IPS DF 4.7 (cell line): ENCODE data around the gene MAN1C1.
"Not testable (repeated sequence)": the region's sequence is repeated elsewhere in the genome, so short reads cannot be mapped to it uniquely, and the experiment has no call there.

Experiments
- DNase-seq: peaks from one replicate; pipeline ENCODE4 v3.0.0-alpha.2; 2013; ENCODE audit warnings: low spot score; ENCODE audit errors: extremely low read depth

Gene MAN1C1

DNA sequence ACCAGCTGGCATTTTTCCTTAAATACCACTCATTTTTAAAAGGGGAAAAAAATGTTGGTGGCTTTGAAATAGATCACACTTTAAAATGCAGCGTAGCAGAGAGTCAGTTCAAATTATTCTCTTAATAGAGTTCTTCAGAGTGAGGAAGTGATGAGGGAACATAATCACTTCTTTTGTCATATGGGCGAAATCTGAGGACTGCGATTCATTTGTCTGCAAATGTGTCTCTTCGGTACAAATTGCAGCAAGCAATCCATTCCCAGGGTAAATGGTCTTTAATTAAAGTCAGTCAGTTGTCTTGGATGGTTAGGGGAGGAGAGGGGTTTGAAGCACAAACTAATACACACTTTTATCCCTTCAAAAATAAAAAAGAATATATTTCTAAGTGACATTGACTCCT, 97.4 kb downstream of the MAN1C1 start:
- no peak for DNase-seq

GRCh38 chr1:25714372-25714931, 97.9 kb downstream of the MAN1C1 start:
- DNase-seq = no peak

GRCh38 chr1:25715888-25716287, 99.3 kb downstream of the MAN1C1 start:
- DNase-seq = no peak

DNA sequence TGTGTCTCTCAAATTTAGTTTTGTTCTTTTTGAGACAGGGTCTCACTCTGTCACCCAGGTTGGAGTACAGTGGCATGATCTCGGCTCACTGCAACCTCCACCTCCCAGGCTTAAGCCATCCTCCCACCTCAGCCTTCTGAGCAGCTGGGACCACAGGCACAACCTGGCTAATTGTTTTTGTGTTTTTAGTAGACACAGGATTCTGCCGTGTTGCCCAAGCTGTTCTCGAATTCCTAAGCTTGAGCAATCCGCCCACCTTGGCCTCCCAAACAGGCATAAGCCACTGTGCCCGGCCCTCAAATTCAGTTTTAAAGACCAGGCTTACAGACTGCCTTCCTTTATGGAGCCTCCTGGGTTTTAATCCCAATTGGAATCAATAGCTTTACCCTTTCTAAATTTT, 99.7 kb downstream of the MAN1C1 start:
- DNase-seq = no peak

- no peak for DNase-seq
Measured at GRCh38 chr1:25718732-25719131, 102.1 kb downstream of the MAN1C1 start.

- DNase-seq = no peak
Measured at GRCh38 chr1:25720624-25721023, 104.0 kb downstream of the MAN1C1 start.

- DNase-seq = no peak
Measured at GRCh38 chr1:25723250-25723880, 106.8 kb downstream of the MAN1C1 start.

DNA sequence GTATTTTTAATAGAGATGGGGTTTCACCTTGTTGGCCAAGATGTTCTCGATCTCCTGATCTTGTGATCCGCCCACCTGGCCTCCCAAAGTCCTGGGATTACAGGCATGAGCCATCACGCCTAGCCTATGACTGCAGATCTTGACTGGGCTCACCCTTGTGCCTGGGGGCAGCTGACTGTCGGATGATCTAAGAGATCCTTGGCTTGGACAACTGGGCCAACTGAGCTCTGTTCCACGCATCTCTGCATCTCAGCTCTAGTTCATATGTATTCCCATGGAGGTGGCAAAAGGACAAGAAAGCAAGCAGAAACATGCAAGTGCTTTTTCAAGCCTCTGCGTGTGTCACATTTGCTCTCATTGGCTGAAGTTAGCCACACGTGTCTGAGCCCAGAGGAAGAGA, 107.6 kb downstream of the MAN1C1 start:
- no peak for DNase-seq

- DNase-seq = no peak
Measured at GRCh38 chr1:25724966-25725365, 108.4 kb downstream of the MAN1C1 start.

DNA sequence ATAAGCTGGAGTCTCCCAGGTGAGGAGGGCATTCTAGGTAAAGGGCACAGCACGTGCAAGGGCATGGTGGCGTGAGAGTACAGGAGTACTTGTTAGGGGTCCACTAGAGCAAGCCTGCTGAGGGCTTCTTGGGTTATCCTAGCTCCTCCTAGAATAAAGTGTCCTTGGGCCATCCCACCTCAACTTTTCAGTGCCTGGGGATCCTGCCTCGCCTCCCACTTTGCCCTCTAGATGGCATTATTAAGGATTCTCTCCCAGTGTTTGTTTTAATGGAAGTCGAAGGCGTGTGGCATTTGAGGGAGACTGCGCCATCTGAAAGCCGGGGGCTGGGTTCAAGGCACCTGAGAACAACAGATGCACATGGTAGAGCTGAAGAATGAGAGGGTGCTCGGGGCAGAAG, 108.9 kb downstream of the MAN1C1 start:
- no peak for DNase-seq

DNA sequence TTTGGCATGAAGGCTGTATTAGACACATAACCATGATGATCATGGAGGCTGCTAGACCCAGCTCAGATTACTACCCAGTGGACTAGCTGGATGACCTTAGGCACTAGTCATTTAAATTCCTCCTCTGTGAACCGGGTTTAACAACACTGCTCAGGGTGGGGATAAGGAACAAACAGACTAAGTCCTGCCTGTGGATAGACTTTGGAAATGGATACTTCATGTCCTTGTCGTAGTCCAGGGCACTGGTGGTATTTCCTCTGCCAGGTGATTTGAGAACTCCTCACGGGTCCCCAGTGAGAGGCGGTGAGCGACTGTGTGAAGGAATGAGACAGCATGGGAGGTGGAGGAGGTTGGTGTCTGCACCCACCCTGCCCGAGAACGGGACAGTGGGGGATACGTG, 110.5 kb downstream of the MAN1C1 start:
- DNase-seq = no peak

- no peak for DNase-seq
Measured at GRCh38 chr1:25727635-25728286, 111.2 kb downstream of the MAN1C1 start.

- no peak for DNase-seq
Measured at GRCh38 chr1:25728301-25728935, 111.8 kb downstream of the MAN1C1 start.

DNA sequence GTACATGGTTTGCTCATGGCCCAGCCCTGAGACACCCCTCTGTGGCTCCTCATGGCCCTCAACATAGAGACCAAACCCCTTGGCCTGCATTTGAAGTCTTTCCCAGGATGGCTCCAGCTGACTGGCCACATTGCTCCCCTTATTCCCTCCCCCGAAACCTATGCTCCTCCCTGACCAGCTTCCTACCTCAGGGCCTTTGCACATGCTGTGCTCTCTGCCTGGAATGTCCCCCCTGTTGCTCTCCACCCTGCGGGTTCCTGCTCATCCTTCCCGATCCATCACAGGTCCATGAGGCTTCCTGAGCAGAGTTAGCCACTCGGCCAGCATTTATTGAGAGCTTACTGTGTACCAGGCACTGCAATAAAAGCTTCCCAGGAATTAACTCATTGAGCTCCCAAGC, 112.5 kb downstream of the MAN1C1 start:
- no peak for DNase-seq

- no peak for DNase-seq
Measured at GRCh38 chr1:25729790-25730644, 113.4 kb downstream of the MAN1C1 start.

DNA sequence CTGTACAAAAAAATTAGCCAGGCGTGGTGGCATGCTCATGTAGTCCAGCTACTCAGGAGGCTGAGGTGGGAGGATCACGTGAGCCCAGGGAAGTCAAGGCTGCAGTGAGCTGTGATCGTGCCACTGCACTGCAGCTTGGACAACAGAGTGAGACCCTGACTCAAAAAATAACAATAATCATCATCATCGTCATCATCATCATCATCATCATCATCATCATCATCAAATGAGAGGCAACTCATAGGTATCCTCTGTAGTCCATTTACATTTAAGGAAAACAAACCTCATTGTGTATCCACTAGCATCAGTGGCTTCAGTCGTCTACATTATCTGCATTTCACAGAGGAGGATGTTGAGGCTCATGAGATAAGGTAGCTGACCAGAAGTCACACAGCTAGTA, 114.6 kb downstream of the MAN1C1 start:
- no peak for DNase-seq

DNA sequence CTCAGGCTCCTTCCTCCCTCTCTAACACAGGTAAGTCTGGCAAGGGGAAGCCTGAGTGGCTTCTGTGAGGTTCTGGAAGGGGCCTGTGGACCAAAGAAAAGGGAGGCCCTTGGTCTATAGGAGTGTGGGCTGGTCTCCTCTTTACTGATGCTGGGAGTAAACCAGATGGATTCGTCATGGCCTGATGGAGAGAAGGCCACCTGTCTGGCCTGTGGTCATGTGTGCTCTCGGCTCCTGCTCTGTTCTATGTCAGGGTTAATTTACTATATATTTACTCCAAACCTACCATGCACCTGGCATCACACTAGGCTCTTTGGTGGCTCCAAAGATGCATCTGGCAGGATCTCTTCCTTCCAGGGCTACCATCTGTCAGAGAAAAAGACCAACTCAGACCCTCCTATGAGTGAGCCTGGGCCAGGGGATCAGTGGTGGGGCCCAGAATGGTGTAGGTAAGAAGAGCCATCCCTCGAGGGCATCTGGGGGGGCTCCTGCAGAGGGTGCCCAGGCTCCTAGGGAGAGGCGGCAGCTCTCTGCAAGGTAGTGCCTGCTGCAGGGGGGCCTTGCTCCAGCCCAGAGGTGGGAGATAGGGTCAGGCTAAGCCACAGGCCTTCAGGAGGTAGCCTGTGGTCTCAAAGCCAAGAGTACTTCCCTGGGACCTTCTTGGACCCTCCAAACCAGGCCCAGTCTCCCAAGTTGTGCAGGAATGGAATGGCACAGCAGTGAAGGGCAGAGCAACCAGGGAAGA, 115.2 kb downstream of the MAN1C1 start:
- no peak for DNase-seq

- DNase-seq = no peak
Measured at GRCh38 chr1:25732821-25733220, 116.2 kb downstream of the MAN1C1 start.

GRCh38 chr1:25733271-25733670, 116.7 kb downstream of the MAN1C1 start:
- no peak for DNase-seq

DNA sequence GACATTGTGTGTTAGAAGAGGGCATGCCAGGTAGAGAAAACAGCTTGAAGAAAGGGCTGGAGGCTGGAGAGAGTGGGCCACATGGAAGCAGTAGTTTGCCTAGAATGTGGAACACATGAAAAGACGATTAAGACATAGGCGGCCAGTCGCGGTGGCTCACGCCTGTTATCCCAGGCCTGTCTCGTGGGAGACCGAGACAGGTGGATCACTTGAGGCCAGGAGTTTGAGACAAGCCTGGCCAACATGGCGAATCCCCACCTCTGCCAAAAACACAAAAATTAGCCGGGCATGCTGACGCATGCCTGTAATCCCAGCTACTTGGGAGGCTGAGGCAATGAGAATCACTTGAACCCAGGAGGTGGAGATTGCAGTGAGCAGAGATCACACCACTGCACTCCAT, 118.4 kb downstream of the MAN1C1 start:
- not testable (repeated sequence) for DNase-seq

- no peak for DNase-seq
Measured at GRCh38 chr1:25735956-25736529, 119.5 kb downstream of the MAN1C1 start.
